T-helper 2 cell treated with Interferon-gamma antibody and Interleukin-4, amounts not matched to agents 100 ng/mL and 5 ng/mL, for 36 hours (primary cell): ENCODE data around the gene TPD52L1. TPM values are rescaled to one million over a fixed set of nuclear protein-coding genes. Genes with fewer than 3 reads are reported as not detected.
"Not testable (repeated sequence)": the region's sequence is repeated elsewhere in the genome, so short reads cannot be mapped to it uniquely, and the experiment has no call there.

Source experiments
- intact Hi-C: fragments of 100-400 bp; cut with micrococcal nuclease; formaldehyde crosslinking; loops from one replicate; pipeline ENCODE4 v1.15.1; 2023
- total RNA-seq: library from RNA; stranded (reverse); gene quantifications from 2 replicates; pipeline ENCODE4 v1.2.3, GENCODE V29; 2022

TPD52L1 gene
- total RNA-seq, 1 donor from 2014 or later = not detected

DNA sequence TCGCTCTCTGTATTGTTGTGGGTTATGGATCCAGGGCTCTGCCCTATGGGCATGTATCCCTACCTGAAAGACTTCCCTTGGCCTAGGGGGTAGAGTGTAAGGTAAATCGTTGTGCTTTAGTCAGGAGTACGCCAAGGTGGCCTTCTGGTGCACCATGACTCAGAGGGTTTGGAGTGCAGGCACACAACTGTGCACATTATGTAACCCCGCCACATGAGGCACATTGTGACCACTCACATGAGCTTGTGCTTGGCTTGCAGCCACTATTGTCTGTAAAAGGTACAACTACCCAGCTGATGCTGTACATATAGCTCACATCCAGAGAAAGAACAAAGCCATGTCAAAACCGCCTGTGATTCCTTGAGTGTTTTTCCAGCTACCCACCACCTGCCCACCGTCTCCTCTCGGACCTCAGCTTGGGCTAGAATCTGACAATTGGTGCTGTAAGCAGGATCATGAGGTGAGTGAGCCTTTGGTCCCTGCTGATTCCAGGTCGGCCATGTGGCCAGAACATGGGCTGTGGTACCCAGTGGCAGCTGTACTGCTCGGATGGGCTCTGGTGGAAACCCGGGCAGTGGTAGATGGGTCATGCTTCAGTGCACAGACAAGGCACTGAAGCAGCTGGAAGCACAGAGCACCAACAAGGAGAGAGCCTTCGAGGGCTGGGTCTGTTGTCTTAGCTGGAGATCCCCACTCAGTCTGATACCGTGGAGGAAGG lies 114.4 kb downstream of the TPD52L1 start:
- intact Hi-C loops = no loop called here

DNA sequence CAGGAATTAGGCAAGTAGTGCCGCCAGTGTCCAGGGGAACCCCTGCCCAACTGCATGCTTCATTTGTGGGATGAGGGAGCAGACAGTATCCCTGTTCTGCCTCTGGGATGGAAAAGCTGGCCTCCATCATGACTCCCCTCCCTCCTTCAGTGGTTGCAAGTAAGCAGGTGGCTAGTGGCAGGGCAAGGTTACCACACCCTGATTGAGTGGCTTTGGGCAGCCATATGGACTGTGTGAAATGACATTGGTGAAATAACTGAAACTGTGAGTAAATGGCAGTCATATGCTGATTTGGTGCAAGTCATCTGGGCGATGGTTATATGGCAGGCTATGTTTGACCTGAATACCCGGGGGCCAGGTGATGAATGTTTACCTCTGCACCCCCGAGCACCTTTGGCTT lies 115.2 kb downstream of the TPD52L1 start:
- intact Hi-C loops = no loop called here

DNA sequence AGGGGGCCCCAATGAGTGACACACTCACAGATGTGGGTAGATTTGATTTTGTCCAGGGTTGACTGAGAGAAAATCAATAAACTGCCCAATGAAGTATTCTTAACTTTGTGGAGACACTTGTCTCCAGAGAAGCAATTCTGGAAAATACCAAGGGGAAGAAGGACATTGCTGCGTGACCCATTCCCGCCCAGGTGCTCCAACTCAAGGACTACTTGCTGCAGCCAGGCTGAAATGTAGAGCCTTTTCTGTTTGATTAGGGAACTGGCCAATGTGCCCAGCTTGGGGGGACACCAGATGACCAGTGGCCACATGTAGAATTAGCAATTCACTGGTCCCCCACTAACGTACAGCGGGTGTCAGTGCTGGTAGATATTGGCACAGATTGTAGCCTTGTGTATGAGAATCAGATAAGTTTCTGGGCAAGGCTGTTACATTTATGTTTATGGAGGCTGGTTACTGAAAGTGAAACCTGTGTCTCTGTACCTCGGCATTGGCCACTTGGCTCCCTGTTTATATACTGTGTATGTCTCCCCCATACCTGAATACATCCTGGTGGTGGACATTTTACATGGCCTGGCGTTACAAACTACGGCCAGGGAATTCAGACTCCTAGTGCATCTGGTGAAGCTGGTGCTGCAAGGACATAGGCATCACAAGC lies 115.9 kb downstream of the TPD52L1 start:
- intact Hi-C loops = no loop called here

DNA sequence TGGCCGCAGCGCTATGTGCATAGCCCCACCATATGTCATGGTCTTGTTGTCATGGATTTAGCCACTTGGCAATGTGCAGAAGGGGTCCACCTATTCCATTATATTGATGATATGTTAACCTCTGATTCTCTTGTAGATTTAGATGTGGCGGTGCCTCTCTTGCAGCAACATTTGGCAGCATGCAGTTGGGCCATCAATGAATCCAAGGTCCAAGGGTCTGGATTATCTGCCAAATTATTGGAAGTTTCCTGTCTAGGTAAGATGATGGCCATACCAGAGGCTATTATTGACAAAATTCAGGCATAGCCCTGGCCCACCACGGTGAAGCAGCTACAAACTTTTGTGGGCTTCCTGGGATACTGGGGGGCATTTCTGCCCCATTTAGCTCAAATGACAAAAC lies 116.8 kb downstream of the TPD52L1 start:
- intact Hi-C loops = no loop called here

DNA sequence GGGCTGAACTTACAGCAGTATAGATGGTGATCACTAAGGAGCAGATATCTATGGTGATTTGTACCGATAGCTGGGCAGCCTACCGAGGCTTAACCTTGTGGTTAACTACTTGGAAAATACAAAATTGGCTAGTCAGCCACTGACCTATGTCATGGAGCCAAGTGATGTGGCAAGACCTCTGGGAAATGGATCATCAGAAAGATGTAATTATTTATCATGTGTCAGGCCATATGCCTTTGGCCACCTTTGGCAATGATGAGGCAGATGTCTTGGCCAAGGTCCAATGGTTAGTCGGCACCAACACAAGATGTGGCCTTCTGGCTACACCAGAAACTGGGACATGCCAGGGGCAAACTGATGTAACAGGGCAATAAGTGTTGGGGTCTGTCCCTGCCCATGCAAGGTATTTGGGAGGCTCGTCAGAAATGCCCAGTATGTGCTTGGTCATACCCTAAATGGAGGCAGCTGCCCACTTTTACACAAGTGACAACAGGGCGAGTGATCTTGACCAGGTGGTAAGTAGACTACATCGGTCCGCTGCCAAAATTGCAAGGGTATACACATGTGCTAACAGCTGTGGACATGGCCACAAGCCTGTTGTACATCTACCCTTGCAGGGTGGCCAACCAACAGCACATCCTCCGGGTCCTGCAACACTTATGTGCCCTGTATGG lies 118.0 kb downstream of the TPD52L1 start:
- intact Hi-C loops = no loop called here

DNA sequence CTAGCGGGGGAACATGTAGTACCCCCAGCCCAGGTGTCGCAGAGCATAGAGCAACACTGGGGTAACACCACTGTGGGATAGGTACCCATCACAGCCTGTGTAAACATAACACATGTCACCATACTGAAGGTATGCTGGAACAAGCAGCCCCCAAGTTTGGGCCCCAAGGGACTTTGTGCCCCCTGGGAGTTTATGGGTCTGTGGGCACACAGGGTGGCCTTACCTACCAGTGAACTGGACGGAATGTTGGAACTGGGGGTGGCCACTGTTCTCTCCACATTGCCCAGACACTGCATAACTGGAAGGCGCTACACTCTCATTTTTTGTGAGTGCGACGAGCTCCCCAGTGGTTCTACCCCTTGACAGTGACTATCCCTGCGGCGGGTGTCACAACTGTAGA lies 119.7 kb downstream of the TPD52L1 start:
- intact Hi-C loops = no loop called here

DNA sequence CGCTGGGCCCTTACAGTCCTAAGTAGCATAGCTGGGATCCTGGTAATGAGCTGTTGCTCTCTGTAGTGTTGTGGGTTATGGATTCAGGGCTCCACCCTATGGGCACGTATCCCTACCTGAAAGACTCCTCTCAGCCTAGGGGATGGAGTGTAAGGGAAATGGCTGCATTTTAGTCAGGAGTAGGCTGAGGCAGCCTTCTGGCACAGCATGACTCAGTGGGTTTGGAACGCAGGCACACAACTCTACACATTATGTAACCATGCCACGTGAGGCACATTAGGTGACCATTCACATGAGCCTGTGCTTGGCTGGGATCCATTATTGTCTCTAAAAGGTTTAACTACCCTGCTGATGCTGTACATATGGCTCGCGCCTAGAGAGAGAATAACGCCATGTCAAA lies 120.4 kb downstream of the TPD52L1 start:
- intact Hi-C loops = no loop called here

DNA sequence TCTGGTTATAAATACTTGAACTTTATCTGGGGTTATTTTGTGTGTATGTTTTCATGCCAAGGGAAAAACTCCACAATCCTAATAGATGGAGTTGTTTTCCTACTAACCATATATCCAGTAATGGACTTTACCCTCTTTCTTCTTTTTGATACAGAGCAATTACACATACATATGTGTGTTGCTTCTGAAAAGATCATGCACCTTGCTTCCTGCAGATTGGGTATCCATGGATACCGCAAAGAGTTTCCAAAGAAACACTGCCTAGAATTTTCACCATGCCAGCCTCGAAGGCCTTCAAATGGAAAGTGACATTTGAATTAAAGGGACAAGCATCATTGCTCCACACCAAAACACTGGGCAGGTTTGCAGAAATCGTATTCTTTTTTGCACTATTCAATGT lies 121.4 kb downstream of the TPD52L1 start:
- intact Hi-C loops = no loop called here

DNA sequence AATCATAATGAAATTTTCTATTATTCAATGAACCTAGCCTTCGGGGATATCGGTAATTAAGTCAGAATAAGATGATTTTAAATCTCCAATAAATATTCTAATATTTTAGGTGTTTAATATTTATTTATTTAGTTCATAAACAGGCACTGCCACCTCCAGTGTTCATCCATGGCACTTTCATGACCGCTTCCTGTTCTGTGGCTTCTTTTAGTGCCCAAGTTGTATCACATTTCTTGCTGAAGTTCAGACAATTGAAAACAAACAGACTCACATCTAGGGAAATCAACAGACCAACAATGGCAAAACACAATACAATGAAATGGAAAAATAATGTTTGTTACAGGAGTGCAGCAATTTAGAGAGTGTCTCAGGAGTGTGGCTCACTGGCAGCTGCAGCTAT lies 122.2 kb downstream of the TPD52L1 start:
- intact Hi-C loops = no loop called here

DNA sequence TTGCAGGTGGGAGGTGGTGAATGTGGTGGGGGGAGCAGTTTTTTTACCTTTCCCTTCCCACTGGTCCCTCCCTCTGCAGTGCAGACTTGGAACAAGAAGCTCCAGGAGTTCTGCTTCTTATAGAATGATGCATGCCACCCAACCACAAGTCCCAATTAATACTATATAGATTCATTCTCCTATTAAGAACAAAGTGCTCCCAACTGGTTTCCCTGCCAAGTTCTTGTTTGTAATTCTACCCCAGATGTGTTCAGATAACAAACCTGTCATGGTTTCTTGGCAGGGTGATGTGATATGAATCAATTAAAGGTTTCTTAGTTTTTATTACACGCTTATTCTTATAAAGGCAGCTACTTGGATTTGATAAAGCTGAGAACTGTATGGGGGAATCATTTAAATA lies 124.3 kb downstream of the TPD52L1 start:
- intact Hi-C loops = no loop called here

DNA sequence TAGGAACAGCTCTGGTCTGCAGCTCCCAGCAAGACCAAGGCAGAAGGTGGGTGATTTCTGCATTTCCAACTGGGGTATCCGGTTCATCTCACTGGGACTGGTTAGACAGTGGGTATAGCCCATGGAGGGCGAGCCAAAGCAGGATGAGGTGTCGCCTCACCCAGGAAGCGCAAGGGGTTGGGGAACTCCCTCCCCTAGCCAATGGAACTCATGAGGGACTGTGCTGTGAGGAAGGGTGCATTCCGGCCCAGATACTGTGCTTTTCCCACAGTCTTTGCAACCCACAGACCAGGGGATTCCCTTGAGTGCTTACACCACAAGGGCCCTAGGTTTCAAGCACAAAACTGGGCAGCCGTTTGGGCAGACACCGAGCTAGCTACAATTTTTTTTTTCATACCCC lies 126.4 kb downstream of the TPD52L1 start:
- intact Hi-C loops = no loop called here

DNA sequence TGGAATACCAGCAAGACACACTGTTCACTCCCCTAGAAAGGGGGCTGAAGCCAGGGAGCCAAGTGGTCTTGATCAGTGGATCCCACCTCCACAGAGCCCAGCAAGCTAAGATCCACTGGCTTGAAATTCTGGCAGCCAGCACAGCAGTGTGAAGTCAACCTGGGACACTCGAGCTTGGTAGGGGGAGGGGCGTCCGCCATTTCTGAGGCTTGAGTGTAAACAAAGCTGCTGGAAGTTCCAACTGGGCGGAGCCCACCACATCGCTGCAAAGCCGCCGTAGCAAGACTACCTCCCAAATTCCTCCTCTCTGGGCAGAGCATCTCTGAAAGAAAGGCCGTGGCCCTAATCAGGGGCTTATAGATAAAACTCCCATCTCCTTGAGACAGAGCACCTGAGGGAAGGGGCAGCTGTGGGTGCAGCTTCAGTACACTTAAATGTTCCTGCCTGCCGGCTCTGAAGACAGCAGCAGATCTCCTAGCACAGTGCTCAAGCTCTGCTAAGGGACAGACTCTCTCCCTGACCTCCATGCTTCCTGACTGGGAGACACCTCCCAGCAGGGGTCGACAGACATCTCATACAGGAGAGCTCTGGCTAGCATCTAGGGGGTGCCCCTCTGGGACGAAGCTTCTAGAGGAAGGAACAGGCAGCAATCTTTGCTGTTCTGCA lies 126.9 kb downstream of the TPD52L1 start:
- intact Hi-C loops = not testable (repeated sequence)

DNA sequence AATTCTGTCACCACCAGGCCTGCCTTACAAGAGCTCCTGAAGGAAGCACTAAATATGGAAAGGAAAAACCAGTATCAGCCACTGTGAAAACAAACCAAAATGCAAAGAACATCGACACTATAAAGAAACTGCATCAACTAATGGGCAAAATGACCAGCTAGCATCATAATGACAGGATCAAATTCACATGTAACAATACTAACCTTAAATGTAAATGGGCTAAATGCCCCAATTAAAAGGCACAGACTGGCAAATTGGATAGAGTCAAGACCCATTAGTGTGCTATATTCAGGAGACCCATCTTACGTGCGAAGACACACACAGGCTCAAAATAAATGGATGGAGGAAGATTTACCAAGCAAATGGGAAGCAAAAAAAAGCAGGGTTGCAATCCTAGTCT lies 128.9 kb downstream of the TPD52L1 start:
- intact Hi-C loops = not testable (repeated sequence)

DNA sequence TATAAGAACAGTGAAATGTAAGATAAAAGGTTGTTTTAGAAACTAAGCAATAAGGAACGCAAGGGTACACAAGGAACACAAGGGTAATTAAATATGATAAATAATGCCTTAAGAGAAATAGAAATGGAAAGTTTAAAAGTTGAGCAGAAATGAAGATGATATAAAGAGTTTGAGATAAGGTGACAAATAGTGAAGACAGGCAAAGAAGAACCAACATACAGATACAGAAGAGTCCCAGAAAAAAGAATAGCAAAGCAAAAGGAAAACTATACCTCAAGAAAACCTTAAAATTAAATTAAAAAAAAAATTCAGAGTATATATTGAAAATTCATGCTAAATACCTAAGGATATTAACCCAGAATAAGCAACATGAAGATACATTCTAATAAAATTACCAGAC lies 131.8 kb downstream of the TPD52L1 start:
- intact Hi-C loops = no loop called here

DNA sequence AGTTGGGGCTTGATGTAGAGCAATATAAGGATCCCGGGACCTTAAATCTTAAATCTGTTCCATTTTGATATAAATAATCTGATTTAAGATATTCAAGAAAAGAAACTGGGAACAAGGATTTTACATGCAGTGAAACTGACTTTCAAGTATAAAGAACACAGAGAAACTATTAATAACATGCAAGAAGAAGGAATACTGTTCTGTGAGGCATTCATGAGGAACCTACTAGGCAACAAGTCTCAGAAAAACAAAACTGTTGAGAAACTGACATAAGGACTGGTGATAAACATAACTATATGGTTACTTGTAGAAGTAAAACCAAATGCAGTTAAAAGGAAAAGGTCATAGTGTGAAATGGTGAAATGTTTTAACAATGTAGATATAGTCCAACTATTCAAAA lies 132.4 kb downstream of the TPD52L1 start:
- intact Hi-C loops = no loop called here

DNA sequence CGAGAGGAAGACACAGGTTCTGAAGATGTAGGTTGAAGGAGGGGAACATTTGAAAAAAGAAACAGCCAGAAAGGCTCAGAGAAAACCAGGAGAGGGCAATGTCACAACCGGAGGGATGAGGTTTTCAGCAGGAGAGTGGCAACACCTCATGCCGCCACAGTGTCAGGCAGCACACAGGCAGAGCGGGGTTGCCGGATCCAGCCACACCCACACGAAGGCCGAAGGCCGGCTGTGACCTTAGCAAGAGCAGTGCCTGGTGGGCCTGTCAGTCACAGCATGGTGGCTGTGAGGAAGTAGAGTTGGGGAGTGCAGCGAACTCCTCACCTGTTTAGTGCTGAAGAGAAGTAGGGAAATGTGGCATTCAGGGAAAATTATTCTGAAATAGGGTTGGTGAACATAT lies 134.1 kb downstream of the TPD52L1 start:
- intact Hi-C loops = no loop called here

DNA sequence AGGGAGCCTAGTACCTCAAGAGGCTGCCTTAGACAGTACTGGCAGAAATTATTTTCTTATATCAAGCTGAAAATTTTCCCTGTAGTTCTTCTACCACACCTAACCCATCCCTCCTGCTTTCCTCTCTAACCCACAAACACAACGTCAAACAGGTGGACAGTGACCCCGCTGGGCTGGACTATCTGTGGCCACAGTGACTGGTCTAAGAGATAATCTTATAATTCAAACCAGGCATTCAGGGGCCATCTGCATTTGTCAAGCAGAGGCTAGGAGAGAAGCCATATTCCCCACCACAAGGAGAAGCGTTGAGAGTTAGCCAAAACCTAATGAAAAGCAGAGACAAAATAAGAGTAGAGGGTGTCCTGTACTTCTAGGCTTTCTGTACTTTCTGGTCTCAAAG lies 140.0 kb downstream of the TPD52L1 start:
- intact Hi-C loops = no loop called here

DNA sequence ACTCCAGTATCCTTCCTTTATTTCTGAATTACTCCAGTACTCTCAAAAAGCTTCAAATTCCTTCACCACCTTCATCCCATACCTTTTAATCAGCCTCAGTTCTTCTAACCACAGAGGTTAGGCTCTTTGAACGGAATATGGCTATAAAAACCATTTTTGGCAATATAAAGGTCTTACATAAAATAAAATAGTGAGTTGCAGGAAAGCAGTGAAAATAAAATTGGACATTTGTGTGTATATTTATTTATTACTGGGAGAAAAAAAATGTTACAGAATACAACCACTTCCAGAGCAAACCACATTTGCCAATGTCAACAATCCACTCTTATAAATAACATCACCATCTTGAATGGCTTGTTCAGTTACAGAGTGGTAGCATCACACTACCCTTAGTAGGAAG lies 140.5 kb downstream of the TPD52L1 start:
- intact Hi-C loops = no loop called here

DNA sequence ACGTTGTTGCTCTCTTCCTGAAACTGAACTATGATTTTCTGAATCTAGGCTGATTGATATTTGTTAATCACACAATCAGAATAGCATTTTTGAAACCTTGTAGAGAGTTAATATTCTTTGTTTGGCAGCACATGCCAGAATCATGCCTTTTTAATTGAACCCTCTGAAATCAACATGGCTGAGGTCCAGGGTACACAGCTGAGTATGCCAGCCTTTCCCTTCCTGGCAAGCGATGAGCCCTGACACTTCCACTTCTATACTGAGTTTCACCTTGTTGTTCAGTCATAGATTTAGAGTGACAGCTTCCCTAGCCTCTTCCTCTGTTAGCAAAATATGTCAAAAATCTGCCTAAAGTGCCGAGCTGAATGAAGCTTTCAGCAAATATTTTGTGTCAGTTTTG lies 141.4 kb downstream of the TPD52L1 start:
- intact Hi-C loops = no loop called here

DNA sequence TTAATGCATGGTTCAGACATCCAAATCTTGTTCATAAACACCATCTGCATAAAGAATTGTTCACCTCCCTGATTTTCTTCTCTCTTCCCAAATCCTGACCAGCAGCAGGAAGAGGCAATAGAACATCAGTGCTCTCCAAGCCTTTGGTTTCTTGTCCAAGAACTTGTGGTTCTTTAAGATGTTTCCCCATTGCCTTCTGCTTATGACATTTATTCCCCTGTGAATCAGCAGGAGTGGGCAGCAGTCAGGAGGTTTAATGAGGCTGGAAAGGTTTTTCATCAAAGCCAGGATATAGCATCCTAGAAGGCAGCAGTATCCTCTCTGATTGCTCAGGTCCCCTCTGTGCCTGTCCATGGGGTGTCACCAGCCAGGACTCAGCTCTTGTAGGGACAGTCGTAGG lies 142.9 kb downstream of the TPD52L1 start:
- intact Hi-C loops = no loop called here

DNA sequence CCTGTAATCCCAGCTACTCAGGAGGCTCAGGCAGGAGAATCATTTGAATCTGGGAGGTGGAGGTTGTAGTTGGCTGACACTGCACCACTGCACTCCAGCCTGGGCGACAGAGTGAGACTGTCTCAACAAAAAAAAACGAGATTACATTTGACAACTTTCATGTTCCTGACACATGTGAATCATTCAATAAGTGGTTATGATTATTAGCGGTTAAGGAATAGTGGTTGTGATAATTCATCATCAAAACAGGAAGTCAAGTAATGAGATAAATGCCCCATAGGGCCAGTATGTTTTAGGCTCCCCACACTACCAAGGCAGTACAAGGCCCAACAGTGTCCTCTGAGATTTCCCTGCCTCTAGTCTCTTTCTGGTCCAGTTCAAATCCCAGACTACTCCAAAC lies 145.7 kb downstream of the TPD52L1 start:
- intact Hi-C loops = no loop called here

DNA sequence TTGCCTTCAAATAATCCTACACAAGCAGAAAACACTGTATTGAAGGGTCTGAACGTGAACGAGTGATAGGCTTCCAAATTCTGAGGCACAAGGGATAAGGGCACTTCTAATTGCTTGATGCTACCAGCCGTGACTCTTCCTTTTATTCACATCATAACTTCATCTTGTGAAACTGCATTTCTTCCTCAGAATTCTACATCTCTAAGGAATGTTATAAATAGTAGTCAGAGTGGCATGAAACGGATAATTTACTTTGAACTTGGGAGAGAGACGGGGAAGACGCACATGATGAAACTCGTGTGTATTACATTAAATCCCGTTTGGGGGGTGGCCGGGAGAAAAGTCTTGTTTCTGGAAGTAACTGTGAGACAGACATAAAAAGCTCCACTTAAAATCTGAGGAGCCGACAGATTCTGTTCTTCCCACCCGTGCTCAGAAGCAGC lies 147.4 kb downstream of the TPD52L1 start:
- intact Hi-C loops = loop anchor here (5.0 to 10.0 kb wide), 4 partner anchors 109 to 1044 kb away; partner anchors contain the start of genes CENPW, HINT3 and TPD52L1
